DND-41 (cell line): Measurements from ENCODE around the gene MAST4.

Source experiments
- EZH2 ChIP-seq: IDR thresholded peaks from 3 replicates; pipeline ENCODE4 v1.6.1; 2012; ENCODE audit warnings: borderline replicate concordance, low read depth, mild to moderate bottlenecking, moderate library complexity, low read length, inconsistent platforms; ENCODE audit not compliant: severe bottlenecking
- TF ChIP-seq, protein P1 (sequence below): IDR thresholded peaks from 2 replicates; pipeline ENCODE4 v1.5.1; 2012; ENCODE audit warnings: borderline replicate concordance, low read length, moderate library complexity, mild to moderate bottlenecking; ENCODE audit not compliant: poor library complexity, severe bottlenecking; ENCODE audit errors: extremely low read depth

DNA sequence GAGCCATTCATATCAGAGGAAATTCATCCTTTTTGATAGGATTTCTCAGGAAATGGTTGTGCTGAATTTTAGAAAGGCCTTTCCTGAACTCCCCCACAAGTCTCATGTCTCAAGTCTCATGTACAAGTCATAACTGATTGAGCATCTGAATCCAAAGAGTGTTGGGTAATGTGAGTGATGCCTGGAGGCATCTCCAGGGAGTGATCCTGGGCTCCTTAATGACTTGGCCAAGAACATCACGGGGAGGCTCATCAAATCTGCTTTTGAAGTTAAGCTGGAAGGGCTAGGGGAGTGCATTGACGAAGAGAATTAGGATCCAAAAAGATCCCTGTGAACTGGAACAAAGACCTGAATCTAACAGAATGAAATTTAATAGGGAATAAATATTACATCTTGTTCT is 79.2 kb downstream of the MAST4 start:
- TF ChIP-seq, protein P1, sequence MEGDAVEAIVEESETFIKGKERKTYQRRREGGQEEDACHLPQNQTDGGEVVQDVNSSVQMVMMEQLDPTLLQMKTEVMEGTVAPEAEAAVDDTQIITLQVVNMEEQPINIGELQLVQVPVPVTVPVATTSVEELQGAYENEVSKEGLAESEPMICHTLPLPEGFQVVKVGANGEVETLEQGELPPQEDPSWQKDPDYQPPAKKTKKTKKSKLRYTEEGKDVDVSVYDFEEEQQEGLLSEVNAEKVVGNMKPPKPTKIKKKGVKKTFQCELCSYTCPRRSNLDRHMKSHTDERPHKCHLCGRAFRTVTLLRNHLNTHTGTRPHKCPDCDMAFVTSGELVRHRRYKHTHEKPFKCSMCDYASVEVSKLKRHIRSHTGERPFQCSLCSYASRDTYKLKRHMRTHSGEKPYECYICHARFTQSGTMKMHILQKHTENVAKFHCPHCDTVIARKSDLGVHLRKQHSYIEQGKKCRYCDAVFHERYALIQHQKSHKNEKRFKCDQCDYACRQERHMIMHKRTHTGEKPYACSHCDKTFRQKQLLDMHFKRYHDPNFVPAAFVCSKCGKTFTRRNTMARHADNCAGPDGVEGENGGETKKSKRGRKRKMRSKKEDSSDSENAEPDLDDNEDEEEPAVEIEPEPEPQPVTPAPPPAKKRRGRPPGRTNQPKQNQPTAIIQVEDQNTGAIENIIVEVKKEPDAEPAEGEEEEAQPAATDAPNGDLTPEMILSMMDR = no peak
- TF ChIP-seq EZH2 = no peak
